ENCODE results near the gene DNASE1L1. TPM values are rescaled to one million over a fixed set of nuclear protein-coding genes. Genes with fewer than 3 reads are reported as not detected.

DNASE1L1 gene, protein sequence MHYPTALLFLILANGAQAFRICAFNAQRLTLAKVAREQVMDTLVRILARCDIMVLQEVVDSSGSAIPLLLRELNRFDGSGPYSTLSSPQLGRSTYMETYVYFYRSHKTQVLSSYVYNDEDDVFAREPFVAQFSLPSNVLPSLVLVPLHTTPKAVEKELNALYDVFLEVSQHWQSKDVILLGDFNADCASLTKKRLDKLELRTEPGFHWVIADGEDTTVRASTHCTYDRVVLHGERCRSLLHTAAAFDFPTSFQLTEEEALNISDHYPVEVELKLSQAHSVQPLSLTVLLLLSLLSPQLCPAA
- 16.1 TPM for polyA plus RNA-seq (2012; ENCODE audit: insufficient read length, low read depth)

DNA sequence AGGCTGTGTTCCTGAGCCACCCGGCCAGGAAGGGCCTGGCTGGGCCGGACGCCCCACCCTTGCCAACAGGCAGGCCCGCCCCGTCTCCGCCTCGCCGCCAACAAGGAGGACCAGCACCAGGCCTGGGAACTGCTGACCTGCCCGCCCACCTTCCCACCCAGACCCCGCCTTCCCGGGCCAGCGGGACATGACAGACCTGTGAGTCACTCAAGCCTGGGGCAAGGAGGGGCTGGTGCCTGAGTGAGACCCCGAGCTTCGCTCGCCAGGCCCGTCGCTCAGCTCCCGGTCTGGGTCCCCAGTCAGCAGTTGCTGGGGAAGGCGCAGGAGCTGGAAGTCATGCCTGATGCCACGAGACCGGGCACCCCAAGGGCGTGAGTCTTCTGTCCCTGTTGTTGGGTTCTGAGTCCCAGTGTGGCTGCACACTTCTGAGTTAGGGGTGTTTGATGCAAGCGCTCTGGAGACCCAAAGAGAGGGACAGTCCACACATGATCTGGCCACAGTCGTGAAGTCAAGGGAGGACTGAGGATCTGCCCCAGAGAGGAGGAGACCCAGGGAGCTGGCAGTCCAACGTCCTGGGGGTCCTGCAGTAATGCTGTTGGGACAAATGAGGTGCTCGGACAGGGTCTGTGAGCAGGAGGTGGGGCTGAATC is at the start of gene DNASE1L1:
TSS of gene DNASE1L1 (minus strand) at position 33 of the 650 bp plus-strand sequence. CDS start 3,686 bp downstream, outside the sequence.
- TF ChIP-seq, protein P1, sequence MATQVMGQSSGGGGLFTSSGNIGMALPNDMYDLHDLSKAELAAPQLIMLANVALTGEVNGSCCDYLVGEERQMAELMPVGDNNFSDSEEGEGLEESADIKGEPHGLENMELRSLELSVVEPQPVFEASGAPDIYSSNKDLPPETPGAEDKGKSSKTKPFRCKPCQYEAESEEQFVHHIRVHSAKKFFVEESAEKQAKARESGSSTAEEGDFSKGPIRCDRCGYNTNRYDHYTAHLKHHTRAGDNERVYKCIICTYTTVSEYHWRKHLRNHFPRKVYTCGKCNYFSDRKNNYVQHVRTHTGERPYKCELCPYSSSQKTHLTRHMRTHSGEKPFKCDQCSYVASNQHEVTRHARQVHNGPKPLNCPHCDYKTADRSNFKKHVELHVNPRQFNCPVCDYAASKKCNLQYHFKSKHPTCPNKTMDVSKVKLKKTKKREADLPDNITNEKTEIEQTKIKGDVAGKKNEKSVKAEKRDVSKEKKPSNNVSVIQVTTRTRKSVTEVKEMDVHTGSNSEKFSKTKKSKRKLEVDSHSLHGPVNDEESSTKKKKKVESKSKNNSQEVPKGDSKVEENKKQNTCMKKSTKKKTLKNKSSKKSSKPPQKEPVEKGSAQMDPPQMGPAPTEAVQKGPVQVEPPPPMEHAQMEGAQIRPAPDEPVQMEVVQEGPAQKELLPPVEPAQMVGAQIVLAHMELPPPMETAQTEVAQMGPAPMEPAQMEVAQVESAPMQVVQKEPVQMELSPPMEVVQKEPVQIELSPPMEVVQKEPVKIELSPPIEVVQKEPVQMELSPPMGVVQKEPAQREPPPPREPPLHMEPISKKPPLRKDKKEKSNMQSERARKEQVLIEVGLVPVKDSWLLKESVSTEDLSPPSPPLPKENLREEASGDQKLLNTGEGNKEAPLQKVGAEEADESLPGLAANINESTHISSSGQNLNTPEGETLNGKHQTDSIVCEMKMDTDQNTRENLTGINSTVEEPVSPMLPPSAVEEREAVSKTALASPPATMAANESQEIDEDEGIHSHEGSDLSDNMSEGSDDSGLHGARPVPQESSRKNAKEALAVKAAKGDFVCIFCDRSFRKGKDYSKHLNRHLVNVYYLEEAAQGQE (IDR thresholded peaks at IDR 0.05; ENCODE audit: insufficient read depth in 1 of 2, low read depth in 2 of 2, low read length in 2 of 2) = no peak
- 0 out of 2 replicates have a peak, but pooled peaks have one; percentile 39 for TF ChIP-seq TAF1 (IDR thresholded peaks at IDR 0.05; ENCODE audit: borderline replicate concordance, insufficient read depth, low read length)
- TF ChIP-seq POLR2AphosphoS5 (IDR thresholded peaks at IDR 0.05; ENCODE audit: low read depth, low read length) = 0 out of 2 replicates have a peak, but pooled peaks have one; percentile 30

DNA sequence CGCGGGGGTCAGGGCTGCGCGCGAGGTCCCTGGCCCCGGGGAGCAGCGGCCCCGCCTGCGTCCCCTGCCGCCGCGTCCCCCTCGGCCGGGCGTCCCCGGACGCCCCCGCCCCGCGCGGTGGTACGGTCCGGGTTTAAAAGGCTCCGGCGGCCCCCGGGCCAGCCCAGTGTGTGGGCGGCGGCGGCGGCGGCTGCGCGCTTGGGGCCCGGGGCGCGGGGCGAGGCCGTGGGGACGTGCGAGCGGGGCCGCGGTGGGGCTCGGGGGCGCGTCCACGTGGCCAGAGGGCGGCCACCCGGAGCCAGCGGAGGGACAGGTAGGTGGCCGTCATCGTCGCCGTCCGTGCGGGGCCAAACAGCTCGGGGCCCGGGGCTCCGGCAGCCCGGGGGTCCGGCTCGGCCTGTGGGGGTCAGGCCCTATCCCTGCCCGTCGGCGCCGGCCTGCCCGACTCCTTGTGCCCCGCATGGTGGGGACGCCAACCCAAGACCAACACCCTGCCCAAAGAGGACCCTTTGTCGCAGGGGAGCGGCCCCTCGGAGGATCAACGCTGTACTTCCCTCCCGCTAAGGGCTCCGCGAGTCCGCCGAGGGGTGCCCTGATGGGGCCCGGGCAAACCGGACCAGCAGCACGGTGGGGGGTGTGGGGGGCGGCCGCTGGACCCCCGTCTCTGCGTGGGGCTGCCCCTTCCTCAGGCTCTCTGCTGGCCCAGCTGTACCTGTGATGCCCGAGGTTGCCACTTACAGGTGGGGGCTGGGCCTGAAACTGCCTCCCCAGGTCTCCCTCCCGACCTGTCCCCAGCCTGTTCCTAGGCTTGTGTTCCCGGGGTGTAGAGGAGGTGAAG is 49.3 kb upstream of the DNASE1L1 start, which contains the start of gene PLXNA3:
TSS of gene PLXNA3 (plus strand) at position 166 of the 838 bp plus-strand sequence. CDS start 1,903 bp downstream, outside the sequence.
- TF ChIP-seq FOXP2 (optimal IDR thresholded peaks at IDR 0.05; ENCODE audit: borderline replicate concordance, extremely low read depth, extremely low read length, insufficient read depth) (no peak), TAF1 (IDR thresholded peaks at IDR 0.05; ENCODE audit: borderline replicate concordance, insufficient read depth, low read length) (0 out of 2 replicates have a peak, but pooled peaks have one; percentile 47)

DNA sequence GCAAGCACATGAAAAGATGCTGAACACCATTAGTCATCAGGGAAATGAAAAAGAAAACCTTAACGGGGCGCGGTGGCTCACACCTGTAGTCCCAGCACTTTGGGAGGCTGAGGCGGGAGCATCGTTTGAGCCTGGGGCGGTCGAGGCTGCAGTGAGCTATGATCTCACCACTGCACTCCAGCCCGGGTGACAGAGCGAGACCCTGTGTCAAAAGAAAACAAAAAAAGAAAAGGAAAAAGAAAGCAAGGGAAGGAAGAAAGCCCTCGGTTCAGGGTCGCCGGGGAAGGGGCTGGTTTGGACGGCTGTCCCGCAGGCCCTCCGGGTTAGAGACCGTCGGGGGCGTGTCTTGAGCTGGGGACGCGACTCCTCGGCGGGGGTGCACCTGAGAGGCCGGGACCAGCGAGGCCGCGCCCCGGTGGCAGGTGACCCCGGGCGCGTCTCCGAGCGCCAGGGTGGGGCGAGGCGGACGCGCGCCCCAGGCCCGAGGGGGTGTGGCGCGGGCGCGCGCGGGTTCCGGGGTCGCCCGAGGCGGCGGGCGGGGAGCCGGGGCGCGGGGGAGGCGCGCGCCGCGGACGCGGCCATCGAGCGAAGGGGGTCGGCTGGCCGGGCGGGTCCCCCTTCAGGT is 48.5 kb upstream of the DNASE1L1 start:
- no peak for TF ChIP-seq SIN3A (IDR thresholded peaks at IDR 0.05; ENCODE audit: borderline replicate concordance, insufficient read depth, low read length)
- no peak for TF ChIP-seq FOXP2 (optimal IDR thresholded peaks at IDR 0.05; ENCODE audit: borderline replicate concordance, extremely low read depth, extremely low read length, insufficient read depth)
- no peak for TF ChIP-seq POLR2AphosphoS5 (IDR thresholded peaks at IDR 0.05; ENCODE audit: low read depth, low read length)
- TF ChIP-seq, protein P1 (IDR thresholded peaks at IDR 0.05; ENCODE audit: insufficient read depth in 1 of 2, low read depth in 2 of 2, low read length in 2 of 2) = no peak
- no peak for TF ChIP-seq TAF1 (IDR thresholded peaks at IDR 0.05; ENCODE audit: borderline replicate concordance, insufficient read depth, low read length)

DNA sequence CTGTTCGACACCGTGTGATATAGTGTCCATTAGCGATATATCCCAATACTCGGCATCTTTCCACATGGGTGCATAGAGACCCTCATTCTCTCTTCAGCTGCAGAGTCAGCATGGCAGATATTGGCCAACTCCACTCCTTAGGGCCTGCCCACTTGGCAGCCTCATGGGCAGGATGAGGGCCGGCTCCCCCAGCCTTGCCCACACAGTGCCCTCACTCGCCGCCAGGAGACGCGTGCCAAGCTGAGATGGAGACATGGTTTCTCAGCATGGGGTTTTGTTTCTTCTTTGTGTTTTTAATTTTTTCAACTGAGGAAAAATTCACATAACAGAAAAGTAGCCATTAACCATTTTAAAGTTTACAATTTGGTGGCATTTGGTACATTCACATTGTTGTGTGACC is 43.8 kb upstream of the DNASE1L1 start:
- TF ChIP-seq, protein P1 (IDR thresholded peaks at IDR 0.05; ENCODE audit: insufficient read depth in 1 of 2, low read depth in 2 of 2, low read length in 2 of 2) = no peak
- TF ChIP-seq SIN3A (IDR thresholded peaks at IDR 0.05; ENCODE audit: borderline replicate concordance, insufficient read depth, low read length) (no peak), FOXP2 (optimal IDR thresholded peaks at IDR 0.05; ENCODE audit: borderline replicate concordance, extremely low read depth, extremely low read length, insufficient read depth) (no peak), TAF1 (IDR thresholded peaks at IDR 0.05; ENCODE audit: borderline replicate concordance, insufficient read depth, low read length) (no peak)

DNA sequence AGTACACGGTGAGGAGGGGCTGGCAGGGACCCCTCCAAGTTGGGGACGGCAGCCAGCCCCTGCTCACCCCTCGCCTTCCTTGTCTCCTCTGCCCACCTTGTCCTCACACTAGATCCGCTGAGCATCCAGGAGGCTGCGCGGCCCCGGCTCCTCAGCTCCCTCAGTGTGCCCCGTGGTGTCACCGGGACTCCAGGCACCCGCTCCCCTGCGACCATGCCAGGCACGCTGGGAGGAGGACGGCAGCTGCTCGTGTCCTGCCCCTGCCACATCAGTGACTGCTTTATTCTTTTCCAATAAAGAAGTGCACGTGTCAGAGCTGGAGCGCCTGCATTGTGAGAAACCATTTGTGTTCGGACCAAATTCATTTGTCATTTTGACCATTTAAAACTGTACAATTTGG is 41.3 kb upstream of the DNASE1L1 start:
- no peak for TF ChIP-seq SIN3A (IDR thresholded peaks at IDR 0.05; ENCODE audit: borderline replicate concordance, insufficient read depth, low read length)
- TF ChIP-seq, protein P1 (IDR thresholded peaks at IDR 0.05; ENCODE audit: insufficient read depth in 1 of 2, low read depth in 2 of 2, low read length in 2 of 2) = no peak
- TF ChIP-seq FOXP2 (optimal IDR thresholded peaks at IDR 0.05; ENCODE audit: borderline replicate concordance, extremely low read depth, extremely low read length, insufficient read depth) = no peak
- no peak for TF ChIP-seq TAF1 (IDR thresholded peaks at IDR 0.05; ENCODE audit: borderline replicate concordance, insufficient read depth, low read length)
- no peak for TF ChIP-seq POLR2AphosphoS5 (IDR thresholded peaks at IDR 0.05; ENCODE audit: low read depth, low read length)

Data from PFSK-1 (cell line).